Measurements from ENCODE around the gene SYT1. TPM values are rescaled to one million over a fixed set of nuclear protein-coding genes. Genes with fewer than 3 reads are reported as not detected.

The SYT1 gene
- total and polyA plus RNA-seq, 3 experiments from 2014 or later: not detected

DNA sequence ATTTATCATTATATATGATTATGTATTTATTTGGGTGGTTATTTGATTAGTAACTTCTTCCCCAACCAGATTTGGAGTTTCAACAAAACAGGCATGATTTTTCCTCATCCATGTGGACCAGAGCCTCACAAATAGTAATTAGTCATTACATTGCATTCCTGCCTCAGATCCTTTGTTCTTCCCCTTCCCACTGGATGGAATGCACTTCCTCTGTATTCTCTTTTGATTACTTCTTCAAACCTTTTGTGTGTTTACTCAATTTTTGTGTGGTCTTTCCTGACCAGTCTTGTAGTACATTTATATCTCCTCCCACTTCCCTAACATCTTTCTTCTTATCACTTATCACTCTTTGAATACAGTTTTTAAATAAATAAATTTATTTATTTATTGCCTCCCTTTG is 15.5 kb downstream of the SYT1 start:
- no peak overlapping the region for H3K4me3 ChIP-seq (ENCODE audit: low read length)
- H3K27ac ChIP-seq (ENCODE audit: low read depth, low read length): no peak overlapping the region
- Mint-ChIP-seq H3K36me3 (no peaks in the 10 kb centered on the region), H3K4me3 (no peak overlapping the region), H3K9me3 (peaks cover 0 to 13% (median 2%) of the 10 kb centered on the region in 5 donors), H3K4me1 (no peaks in the 10 kb centered on the region), H3K27ac (no peak overlapping the region), H3K27me3 (no peaks in the 10 kb centered on the region)
- no peaks in the 10 kb centered on the region for H3K4me1 ChIP-seq (ENCODE audit: insufficient read depth, low read length)
- ChIA-PET CTCF (no interaction called here), POLR2A (no interaction called here)
- no peaks in the 10 kb centered on the region for H3K27me3 ChIP-seq (ENCODE audit: insufficient read depth, low read length, poor library complexity, severe bottlenecking)
- no peaks in the 10 kb centered on the region for H3K9me3 ChIP-seq (ENCODE audit: low read length)
- DNase-seq: no peak
- no peaks in the 10 kb centered on the region for H3K36me3 ChIP-seq (ENCODE audit: insufficient read depth, low read length)

DNA sequence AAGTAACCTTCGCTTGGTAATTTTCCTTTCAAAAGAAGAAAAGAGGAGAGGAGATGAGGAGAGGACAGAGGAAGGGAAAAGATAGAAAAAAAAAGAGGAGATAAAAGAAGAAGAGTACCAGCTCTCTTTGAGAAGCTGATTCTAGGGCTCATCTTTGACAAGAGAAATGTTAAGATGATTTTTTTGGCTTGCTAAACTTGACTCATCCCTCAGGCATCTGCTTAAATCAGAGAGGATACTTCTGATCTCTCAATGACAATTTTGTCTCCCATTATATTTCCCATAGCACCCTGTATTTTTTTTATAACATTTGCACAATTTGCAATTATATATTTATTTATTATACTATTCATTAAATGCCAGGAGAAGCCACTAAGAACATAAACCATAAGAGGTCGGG is 17.1 kb downstream of the SYT1 start:
- no peaks in the 10 kb centered on the region for H3K9me3 ChIP-seq (ENCODE audit: low read length)
- no peak overlapping the region for H3K4me3 Mint-ChIP-seq
- H3K36me3 ChIP-seq (ENCODE audit: insufficient read depth, low read length): no peaks in the 10 kb centered on the region
- no peak overlapping the region for H3K4me3 ChIP-seq (ENCODE audit: low read length)
- no peaks in the 10 kb centered on the region for H3K4me1 ChIP-seq (ENCODE audit: insufficient read depth, low read length)
- H3K4me1 Mint-ChIP-seq: no peaks in the 10 kb centered on the region
- H3K27me3 Mint-ChIP-seq: no peaks in the 10 kb centered on the region
- peaks cover 0 to 9% (median 2%) of the 10 kb centered on the region in 5 donors for H3K9me3 Mint-ChIP-seq
- H3K27me3 ChIP-seq (ENCODE audit: insufficient read depth, low read length, poor library complexity, severe bottlenecking): no peaks in the 10 kb centered on the region
- POLR2A ChIA-PET: no interaction called here
- CTCF ChIA-PET: no interaction called here
- H3K36me3 Mint-ChIP-seq: no peaks in the 10 kb centered on the region
- H3K27ac Mint-ChIP-seq: no peak overlapping the region
- H3K27ac ChIP-seq (ENCODE audit: low read depth, low read length): no peak overlapping the region
- DNase-seq: no peak

DNA sequence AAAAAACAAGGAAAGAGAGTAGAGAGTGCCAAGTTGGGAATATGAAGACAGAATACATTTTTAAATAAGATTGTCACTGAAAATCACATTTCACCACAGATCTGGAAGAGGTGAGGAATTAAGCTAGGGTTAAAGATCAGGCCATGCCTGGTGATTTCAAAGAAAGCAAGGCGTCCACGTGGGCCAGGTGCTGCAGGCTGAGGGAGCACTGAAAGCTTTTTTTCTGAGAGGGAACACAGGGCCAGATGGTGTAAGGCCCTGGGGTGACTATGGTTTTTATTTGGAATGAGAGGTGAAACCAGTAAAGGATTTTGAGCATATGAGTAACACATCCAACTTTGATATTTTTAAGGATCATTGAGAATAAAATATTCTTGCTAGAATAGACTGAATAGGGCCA is 20.9 kb downstream of the SYT1 start:
- H3K27ac Mint-ChIP-seq: no peak overlapping the region
- POLR2A ChIA-PET: no interaction called here
- no peak for DNase-seq
- H3K27me3 Mint-ChIP-seq: no peaks in the 10 kb centered on the region
- no peaks in the 10 kb centered on the region for H3K36me3 Mint-ChIP-seq
- no peak overlapping the region for H3K4me3 Mint-ChIP-seq
- Histone ChIP-seq H3K9me3 (ENCODE audit: low read length) (no peaks in the 10 kb centered on the region), H3K27me3 (ENCODE audit: insufficient read depth, low read length, poor library complexity, severe bottlenecking) (no peaks in the 10 kb centered on the region), H3K4me1 (ENCODE audit: insufficient read depth, low read length) (no peaks in the 10 kb centered on the region), H3K27ac (ENCODE audit: low read depth, low read length) (no peak overlapping the region), H3K36me3 (ENCODE audit: insufficient read depth, low read length) (no peaks in the 10 kb centered on the region), H3K4me3 (ENCODE audit: low read length) (no peak overlapping the region)
- H3K9me3 Mint-ChIP-seq: peaks cover 0 to 13% (median 2%) of the 10 kb centered on the region in 5 donors
- CTCF ChIA-PET: no interaction called here
- H3K4me1 Mint-ChIP-seq: no peaks in the 10 kb centered on the region

DNA sequence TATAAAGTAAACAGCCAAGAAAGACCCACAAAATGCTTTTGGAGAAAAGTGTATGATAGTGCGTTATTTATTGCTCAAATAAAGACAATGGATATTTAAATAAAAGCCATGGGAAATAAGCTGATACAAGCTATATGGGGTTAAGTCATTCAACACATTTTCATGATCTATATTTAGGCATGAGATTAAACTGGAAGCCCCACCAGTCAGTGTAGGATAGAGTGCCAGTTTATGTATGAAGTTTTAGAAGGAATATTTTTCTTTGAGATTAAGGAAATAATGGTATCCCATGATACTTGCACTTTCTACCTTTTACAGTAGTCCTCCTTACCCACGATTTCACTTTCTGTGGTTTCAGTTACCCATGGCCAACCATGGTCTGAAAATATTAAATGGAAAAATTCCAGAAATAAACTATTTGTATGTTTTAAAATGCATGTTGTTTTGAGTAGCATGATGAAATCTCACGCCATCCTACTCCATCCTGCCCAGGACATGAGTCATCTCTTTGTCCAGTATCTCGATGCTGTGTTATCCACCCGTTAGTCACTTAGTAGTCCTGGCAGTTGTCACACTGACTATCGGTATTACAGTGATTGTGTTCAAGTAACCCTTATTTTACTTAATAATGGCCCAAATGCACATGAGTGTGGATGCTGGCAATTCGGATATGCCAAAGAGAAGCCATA is 22.3 kb downstream of the SYT1 start:
- Mint-ChIP-seq H3K36me3 (no peaks in the 10 kb centered on the region), H3K4me1 (no peaks in the 10 kb centered on the region)

DNA sequence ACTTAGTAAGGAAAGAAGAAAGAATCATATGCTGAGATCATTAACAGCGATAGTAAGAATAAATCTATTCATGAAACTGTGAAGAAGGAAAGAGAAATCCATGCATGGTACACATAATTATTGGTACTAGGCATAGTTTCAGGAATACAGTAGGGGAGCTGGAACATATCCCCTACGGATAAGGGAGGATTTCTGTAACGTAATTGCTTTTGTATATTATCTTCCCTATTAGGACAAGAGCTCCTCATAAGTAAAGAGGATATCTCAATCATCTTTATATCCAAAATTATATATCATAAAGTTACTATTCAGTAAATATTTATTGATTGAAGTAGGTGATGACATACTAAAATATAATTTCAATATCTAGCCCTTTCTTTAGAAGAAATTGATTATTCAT is 22.9 kb downstream of the SYT1 start:
- ChIA-PET POLR2A (no interaction called here), CTCF (no interaction called here)
- Mint-ChIP-seq H3K4me3 (no peak overlapping the region), H3K4me1 (no peaks in the 10 kb centered on the region), H3K27ac (no peak overlapping the region), H3K9me3 (peaks cover under 1 to 8% (median 3%) of the 10 kb centered on the region in 5 donors), H3K27me3 (no peaks in the 10 kb centered on the region), H3K36me3 (no peaks in the 10 kb centered on the region)
- Histone ChIP-seq H3K4me1 (ENCODE audit: insufficient read depth, low read length) (no peaks in the 10 kb centered on the region), H3K27ac (ENCODE audit: low read depth, low read length) (no peak overlapping the region), H3K4me3 (ENCODE audit: low read length) (no peak overlapping the region), H3K27me3 (ENCODE audit: insufficient read depth, low read length, poor library complexity, severe bottlenecking) (no peaks in the 10 kb centered on the region), H3K9me3 (ENCODE audit: low read length) (no peaks in the 10 kb centered on the region), H3K36me3 (ENCODE audit: insufficient read depth, low read length) (no peaks in the 10 kb centered on the region)
- no peak for DNase-seq

More for the DNA sequence above, 22.3 kb downstream of the SYT1 start:
- ChIA-PET POLR2A (no interaction called here), CTCF (no interaction called here)
- Histone ChIP-seq H3K9me3 (ENCODE audit: low read length) (no peaks in the 10 kb centered on the region), H3K4me1 (ENCODE audit: insufficient read depth, low read length) (no peaks in the 10 kb centered on the region), H3K27me3 (ENCODE audit: insufficient read depth, low read length, poor library complexity, severe bottlenecking) (no peaks in the 10 kb centered on the region), H3K36me3 (ENCODE audit: insufficient read depth, low read length) (no peaks in the 10 kb centered on the region), H3K27ac (ENCODE audit: low read depth, low read length) (no peak overlapping the region), H3K4me3 (ENCODE audit: low read length) (no peak overlapping the region)
- peaks cover 0 to 8% (median 3%) of the 10 kb centered on the region in 5 donors for H3K9me3 Mint-ChIP-seq
- no peak overlapping the region for H3K4me3 Mint-ChIP-seq
- H3K27ac Mint-ChIP-seq: no peak overlapping the region
- no peak for DNase-seq
- H3K27me3 Mint-ChIP-seq: no peaks in the 10 kb centered on the region

DNA sequence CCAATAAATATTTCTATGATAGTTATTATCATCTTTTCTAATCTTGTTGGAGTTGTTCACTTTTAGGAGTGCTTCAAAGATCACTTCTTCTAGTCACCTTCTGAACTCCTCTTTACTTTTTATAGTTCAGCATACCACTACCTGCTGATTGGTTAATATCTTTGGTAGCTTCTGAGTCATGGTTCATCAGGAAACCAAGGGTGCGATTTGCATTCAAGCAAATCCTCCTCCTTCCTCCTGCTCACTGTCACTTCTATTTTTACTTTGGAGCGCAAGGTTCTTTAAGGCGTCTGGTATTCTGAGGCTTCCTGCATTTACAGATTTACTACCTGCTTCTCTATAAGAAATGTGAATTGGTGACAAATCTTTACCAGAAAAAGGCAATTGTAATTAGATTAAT is 24.0 kb downstream of the SYT1 start:
- Mint-ChIP-seq H3K27ac (no peak overlapping the region), H3K9me3 (peaks cover 3 to 11% (median 3%) of the 10 kb centered on the region in 5 donors), H3K4me3 (no peak overlapping the region), H3K4me1 (no peaks in the 10 kb centered on the region), H3K27me3 (no peaks in the 10 kb centered on the region), H3K36me3 (no peaks in the 10 kb centered on the region)
- no peaks in the 10 kb centered on the region for H3K27me3 ChIP-seq (ENCODE audit: insufficient read depth, low read length, poor library complexity, severe bottlenecking)
- no peak overlapping the region for H3K27ac ChIP-seq (ENCODE audit: low read depth, low read length)
- no peaks in the 10 kb centered on the region for H3K4me1 ChIP-seq (ENCODE audit: insufficient read depth, low read length)
- DNase-seq: no peak
- no peak overlapping the region for H3K4me3 ChIP-seq (ENCODE audit: low read length)
- POLR2A ChIA-PET: no interaction called here
- H3K9me3 ChIP-seq (ENCODE audit: low read length): no peaks in the 10 kb centered on the region
- CTCF ChIA-PET: no interaction called here
- H3K36me3 ChIP-seq (ENCODE audit: insufficient read depth, low read length): no peaks in the 10 kb centered on the region

DNA sequence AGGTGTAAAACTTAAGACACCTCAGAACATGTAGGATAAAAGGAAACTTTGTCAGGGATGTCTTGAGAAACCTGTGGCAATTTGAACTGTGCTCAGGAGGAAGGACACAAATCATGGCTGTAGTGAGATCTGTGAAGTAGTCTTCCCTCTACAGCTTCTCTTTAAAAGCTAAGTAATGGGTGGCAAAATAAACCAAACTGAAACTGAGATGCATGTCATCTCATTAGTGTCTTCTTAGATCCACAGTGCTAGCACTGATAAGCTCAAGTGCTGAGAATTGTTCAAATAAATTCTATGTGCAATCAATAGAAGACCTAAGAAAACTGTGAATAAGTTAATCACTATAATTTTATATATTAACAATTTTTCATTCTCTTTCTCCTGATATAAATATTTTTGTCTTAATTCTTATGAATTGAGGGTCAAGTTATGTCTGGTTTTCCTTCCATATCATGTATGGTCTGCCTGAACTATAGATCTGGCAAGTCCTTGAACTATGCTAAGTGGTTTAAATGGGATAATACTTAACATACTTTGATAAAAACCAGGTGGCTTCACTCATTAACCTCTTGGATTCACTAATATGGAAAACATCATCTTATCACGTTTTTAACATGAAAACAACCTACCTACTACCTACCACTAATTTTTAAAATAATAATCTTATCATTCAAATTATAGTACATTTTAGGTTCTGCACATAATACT is 27.2 kb downstream of the SYT1 start:
- Histone ChIP-seq H3K27ac (ENCODE audit: low read depth, low read length) (no peak overlapping the region), H3K9me3 (ENCODE audit: low read length) (no peaks in the 10 kb centered on the region), H3K4me3 (ENCODE audit: low read length) (no peak overlapping the region), H3K27me3 (ENCODE audit: insufficient read depth, low read length, poor library complexity, severe bottlenecking) (no peaks in the 10 kb centered on the region), H3K36me3 (ENCODE audit: insufficient read depth, low read length) (no peaks in the 10 kb centered on the region), H3K4me1 (ENCODE audit: insufficient read depth, low read length) (no peaks in the 10 kb centered on the region)
- H3K36me3 Mint-ChIP-seq: no peaks in the 10 kb centered on the region
- ChIA-PET POLR2A (no interaction called here), CTCF (no interaction called here)
- H3K27ac Mint-ChIP-seq: no peak overlapping the region
- no peak overlapping the region for H3K4me3 Mint-ChIP-seq
- peaks cover 3 to 20% (median 3%) of the 10 kb centered on the region in 5 donors for H3K9me3 Mint-ChIP-seq
- no peak for DNase-seq
- no peaks in the 10 kb centered on the region for H3K27me3 Mint-ChIP-seq
- no peaks in the 10 kb centered on the region for H3K4me1 Mint-ChIP-seq

DNA sequence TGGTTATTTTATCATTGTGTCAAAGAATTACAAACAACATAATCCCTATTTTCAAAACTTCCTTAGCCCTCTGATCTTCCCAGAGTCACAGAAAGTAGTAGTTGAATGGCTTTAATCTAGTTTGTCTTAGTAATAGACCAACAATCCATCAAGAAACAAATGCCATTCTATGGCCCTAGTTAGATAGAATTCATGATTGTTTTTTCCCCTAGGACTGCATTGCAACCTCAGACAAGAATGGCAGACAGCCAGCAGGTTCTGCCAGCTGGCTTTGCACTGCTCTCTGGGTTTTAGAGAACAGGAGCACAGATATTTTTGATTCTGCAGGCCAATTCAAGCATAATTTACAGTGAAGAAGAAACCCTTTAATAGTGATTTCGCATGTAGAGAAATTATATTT is 33.8 kb downstream of the SYT1 start:
- no peaks in the 10 kb centered on the region for H3K27me3 ChIP-seq (ENCODE audit: insufficient read depth, low read length, poor library complexity, severe bottlenecking)
- Mint-ChIP-seq H3K27me3 (no peaks in the 10 kb centered on the region), H3K27ac (no peak overlapping the region), H3K9me3 (peaks cover 2 to 10% (median 7%) of the 10 kb centered on the region in 5 donors), H3K4me1 (no peaks in the 10 kb centered on the region), H3K4me3 (no peak overlapping the region), H3K36me3 (no peaks in the 10 kb centered on the region)
- ChIA-PET POLR2A (no interaction called here), CTCF (no interaction called here)
- no peak for DNase-seq
- no peaks in the 10 kb centered on the region for H3K36me3 ChIP-seq (ENCODE audit: insufficient read depth, low read length)
- no peak overlapping the region for H3K27ac ChIP-seq (ENCODE audit: low read depth, low read length)
- no peaks in the 10 kb centered on the region for H3K4me1 ChIP-seq (ENCODE audit: insufficient read depth, low read length)
- H3K4me3 ChIP-seq (ENCODE audit: low read length): no peak overlapping the region
- no peaks in the 10 kb centered on the region for H3K9me3 ChIP-seq (ENCODE audit: low read length)
